HG03354 (cell line): ENCODE data around the gene PRADC1.
"Not testable (repeated sequence)": the region's sequence is repeated elsewhere in the genome, so short reads cannot be mapped to it uniquely, and the experiment has no call there.

ENCODE experiments used
- ATAC-seq: cut with Tn5 transposase; IDR thresholded peaks from one replicate; pipeline ENCODE4 v1.9.1; 2021; ENCODE audit warnings: mild to moderate bottlenecking; ENCODE audit not compliant: unreplicated experiment, poor library complexity, severe bottlenecking

Gene PRADC1

GRCh38 chr2:73233154-73233931 is at the start of gene PRADC1:
Gene PRADC1 (minus strand): TSS chr2:73233239. CDS start chr2:73233160, 79 bp downstream.
- peak; percentile 90 for ATAC-seq

GRCh38 chr2:73281244-73281643 is 48.2 kb upstream of the PRADC1 start:
- no peak for ATAC-seq

GRCh38 chr2:73279852-73280251 is 46.8 kb upstream of the PRADC1 start:
- no peak for ATAC-seq

GRCh38 chr2:73272270-73272669 is 39.2 kb upstream of the PRADC1 start:
- ATAC-seq = no peak

- ATAC-seq = peak; percentile 10
Measured at GRCh38 chr2:73269686-73270465, 36.8 kb upstream of the PRADC1 start.

GRCh38 chr2:73268830-73269685 is 36.0 kb upstream of the PRADC1 start:
- peak; percentile 89 for ATAC-seq

- ATAC-seq = no peak
Measured at GRCh38 chr2:73268366-73268829, 35.4 kb upstream of the PRADC1 start.

- no peak for ATAC-seq
Measured at GRCh38 chr2:73267008-73267407, 34.0 kb upstream of the PRADC1 start.

- no peak for ATAC-seq
Measured at GRCh38 chr2:73266061-73266901, 33.2 kb upstream of the PRADC1 start.

GRCh38 chr2:73265298-73266060 is 32.4 kb upstream of the PRADC1 start:
- no peak for ATAC-seq

- ATAC-seq = no peak
Measured at GRCh38 chr2:73264783-73265182, 31.7 kb upstream of the PRADC1 start.

GRCh38 chr2:73264332-73264606 is 31.2 kb upstream of the PRADC1 start:
- no peak for ATAC-seq

GRCh38 chr2:73263540-73264331 is 30.7 kb upstream of the PRADC1 start:
- ATAC-seq = no peak

GRCh38 chr2:73262691-73263429 is 29.8 kb upstream of the PRADC1 start:
- ATAC-seq = not testable (repeated sequence)

- ATAC-seq = no peak
Measured at GRCh38 chr2:73262108-73262651, 29.1 kb upstream of the PRADC1 start.

GRCh38 chr2:73260338-73260984 is 27.4 kb upstream of the PRADC1 start:
- no peak for ATAC-seq
